Glutamatergic neuron (in vitro differentiated cells): ENCODE results near the gene KLC3. TPM values are rescaled to one million over a fixed set of nuclear protein-coding genes. Genes with fewer than 3 reads are reported as not detected.
A peak's percentile ranks its signal among the peaks of the same experiment; 100 is the strongest.

Experiments
- DNase-seq: peaks from one replicate; pipeline ENCODE4 v3.0.0; 2022
- H3K27ac Mint-ChIP-seq: one replicate; pipeline ENCODE4 v1.8.0; 2020; ENCODE audit warnings: mild to moderate bottlenecking, mixed read lengths, inconsistent platforms; ENCODE audit not compliant: unreplicated experiment
- H3K27me3 Mint-ChIP-seq: one replicate; pipeline ENCODE4 v1.8.0; 2020; ENCODE audit warnings: mild to moderate bottlenecking, moderate library complexity, mixed read lengths, inconsistent platforms; ENCODE audit not compliant: unreplicated experiment
- H3K36me3 Mint-ChIP-seq: one replicate; pipeline ENCODE4 v1.8.0; 2020; ENCODE audit warnings: mild to moderate bottlenecking, mixed read lengths, inconsistent platforms; ENCODE audit not compliant: unreplicated experiment
- H3K4me1 Mint-ChIP-seq: one replicate; pipeline ENCODE4 v1.8.0; 2020; ENCODE audit warnings: mild to moderate bottlenecking, low read depth, mixed read lengths, inconsistent platforms; ENCODE audit not compliant: unreplicated experiment
- H3K4me3 Mint-ChIP-seq: one replicate; pipeline ENCODE4 v1.8.0; 2020; ENCODE audit warnings: mild to moderate bottlenecking, mixed read lengths, inconsistent platforms; ENCODE audit not compliant: unreplicated experiment
- H3K9me3 Mint-ChIP-seq: one replicate; pipeline ENCODE4 v1.8.0; 2020; ENCODE audit warnings: mild to moderate bottlenecking, moderate library complexity, mixed read lengths, inconsistent platforms; ENCODE audit not compliant: unreplicated experiment
- total RNA-seq: library from RNA; stranded (reverse); fragmentation: NEBNext Ultra II Directional; extraction: Animal tissue kit (Norgen Biotek cat#: 25700); gene quantifications from one replicate; pipeline ENCODE4 v1.2.1, GENCODE V29; 2021; ENCODE audit not compliant: unreplicated experiment
- TF ChIP-seq, protein P1 (sequence below): fragments of 200-600 bp; sonication (generic); IDR thresholded peaks from one replicate; pipeline ENCODE4 v1.5.0; 2021; ENCODE audit not compliant: partially characterized antibody, unreplicated experiment

Gene KLC3
- total RNA-seq, 1 donor from 2014 or later: not detected

GRCh38 chr19:45362291-45362690 is 21.7 kb downstream of the KLC3 start:
- H3K36me3 Mint-ChIP-seq: peaks cover 3% of the 10 kb centered on the region
- H3K27ac Mint-ChIP-seq: no peak overlapping the region
- H3K4me3 Mint-ChIP-seq: no peak overlapping the region
- TF ChIP-seq, protein P1, sequence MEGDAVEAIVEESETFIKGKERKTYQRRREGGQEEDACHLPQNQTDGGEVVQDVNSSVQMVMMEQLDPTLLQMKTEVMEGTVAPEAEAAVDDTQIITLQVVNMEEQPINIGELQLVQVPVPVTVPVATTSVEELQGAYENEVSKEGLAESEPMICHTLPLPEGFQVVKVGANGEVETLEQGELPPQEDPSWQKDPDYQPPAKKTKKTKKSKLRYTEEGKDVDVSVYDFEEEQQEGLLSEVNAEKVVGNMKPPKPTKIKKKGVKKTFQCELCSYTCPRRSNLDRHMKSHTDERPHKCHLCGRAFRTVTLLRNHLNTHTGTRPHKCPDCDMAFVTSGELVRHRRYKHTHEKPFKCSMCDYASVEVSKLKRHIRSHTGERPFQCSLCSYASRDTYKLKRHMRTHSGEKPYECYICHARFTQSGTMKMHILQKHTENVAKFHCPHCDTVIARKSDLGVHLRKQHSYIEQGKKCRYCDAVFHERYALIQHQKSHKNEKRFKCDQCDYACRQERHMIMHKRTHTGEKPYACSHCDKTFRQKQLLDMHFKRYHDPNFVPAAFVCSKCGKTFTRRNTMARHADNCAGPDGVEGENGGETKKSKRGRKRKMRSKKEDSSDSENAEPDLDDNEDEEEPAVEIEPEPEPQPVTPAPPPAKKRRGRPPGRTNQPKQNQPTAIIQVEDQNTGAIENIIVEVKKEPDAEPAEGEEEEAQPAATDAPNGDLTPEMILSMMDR: no peak
- no peaks in the 10 kb centered on the region for H3K4me1 Mint-ChIP-seq
- H3K9me3 Mint-ChIP-seq: peaks cover 4% of the 10 kb centered on the region
- no peaks in the 10 kb centered on the region for H3K27me3 Mint-ChIP-seq
- no peak for DNase-seq

DNA sequence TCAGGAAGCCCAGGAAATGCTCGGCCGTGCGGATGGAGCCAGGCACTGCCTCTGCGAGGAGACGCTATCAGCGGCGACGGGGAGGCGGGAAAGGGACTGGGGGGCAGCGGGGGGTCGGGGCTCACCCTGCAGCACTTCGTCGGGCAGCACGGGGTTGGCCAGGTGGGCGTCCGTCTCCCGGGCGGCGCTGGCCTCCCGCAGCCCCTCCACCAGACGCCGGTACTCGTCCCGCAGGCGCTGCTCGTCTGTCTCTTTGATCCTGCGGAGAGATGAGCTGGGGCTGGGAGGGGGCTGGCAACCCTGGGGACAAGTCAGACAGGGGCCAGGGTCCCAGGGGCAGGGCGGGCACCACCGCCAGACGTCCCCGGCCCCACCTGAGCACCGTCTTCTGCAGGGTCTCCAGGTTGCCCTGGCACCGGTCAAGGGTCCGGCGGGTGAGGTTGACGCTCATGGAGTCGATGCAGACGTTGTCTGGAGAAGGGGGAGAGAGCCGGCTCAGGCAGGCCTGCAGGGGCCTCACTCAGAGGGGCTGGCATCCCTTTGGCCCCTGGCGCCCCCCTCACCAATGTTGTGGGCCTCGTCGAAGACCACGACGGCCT is 23.4 kb downstream of the KLC3 start:
- H3K27me3 Mint-ChIP-seq: no peaks in the 10 kb centered on the region
- H3K27ac Mint-ChIP-seq: no peak overlapping the region
- no peak for DNase-seq
- no peak overlapping the region for H3K4me3 Mint-ChIP-seq
- H3K36me3 Mint-ChIP-seq: peaks cover 3% of the 10 kb centered on the region
- TF ChIP-seq, protein P1: no peak
- peaks cover under 1% of the 10 kb centered on the region for H3K4me1 Mint-ChIP-seq
- peaks cover 2% of the 10 kb centered on the region for H3K9me3 Mint-ChIP-seq

GRCh38 chr19:45364696-45365095 is 24.1 kb downstream of the KLC3 start:
- Mint-ChIP-seq H3K9me3 (peaks cover 2% of the 10 kb centered on the region), H3K27ac (no peak overlapping the region), H3K27me3 (no peaks in the 10 kb centered on the region), H3K36me3 (peaks cover 3% of the 10 kb centered on the region), H3K4me3 (no peak overlapping the region), H3K4me1 (peaks cover 3% of the 10 kb centered on the region)
- no peak for DNase-seq
- TF ChIP-seq, protein P1: no peak

- TF ChIP-seq, protein P1: no peak
- Mint-ChIP-seq H3K27ac (no peak overlapping the region), H3K4me1 (peaks cover 3% of the 10 kb centered on the region), H3K36me3 (no peaks in the 10 kb centered on the region), H3K9me3 (peaks cover 2% of the 10 kb centered on the region), H3K27me3 (no peaks in the 10 kb centered on the region), H3K4me3 (peak overlapping the region; percentile 42)
- DNase-seq: no peak
These were observed 27.6 kb downstream of the KLC3 start for GRCh38 chr19:45368127-45368526.

- no peaks in the 10 kb centered on the region for H3K36me3 Mint-ChIP-seq
- TF ChIP-seq, protein P1: no peak
- no peak overlapping the region for H3K27ac Mint-ChIP-seq
- H3K4me1 Mint-ChIP-seq: peaks cover 3% of the 10 kb centered on the region
- H3K9me3 Mint-ChIP-seq: peaks cover 2% of the 10 kb centered on the region
- no peak for DNase-seq
- no peaks in the 10 kb centered on the region for H3K27me3 Mint-ChIP-seq
- H3K4me3 Mint-ChIP-seq: peak overlapping the region; percentile 59
These were observed 28.3 kb downstream of the KLC3 start for GRCh38 chr19:45368737-45369340.
